Astrocyte of the spinal cord (primary cell): Measurements from ENCODE around the gene WDR4.
"Not testable (repeated sequence)": the region's sequence is repeated elsewhere in the genome, so short reads cannot be mapped to it uniquely, and the experiment has no call there.

Source experiments
- DNase-seq: peaks from one replicate; pipeline ENCODE4 v3.0.0; 2011; ENCODE audit warnings: low read depth, low spot score
- H3K4me3 ChIP-seq: 2 replicates; pipeline ENCODE4 v1.5.1; 2011; ENCODE audit warnings: low read depth, mild to moderate bottlenecking, low read length, moderate library complexity
- CTCF ChIP-seq: IDR thresholded peaks from 2 replicates; pipeline ENCODE4 v1.5.1; 2012; ENCODE audit warnings: low read depth, mild to moderate bottlenecking, low read length, inconsistent platforms
- in situ Hi-C: cut with HindIII; loops from 2 replicates; pipeline ENCODE4 v1.10.0; 2017; ENCODE audit warnings: low sequenced_read_pairs

Gene WDR4

GRCh38 chr21:42847726-42848125 is 31.6 kb downstream of the WDR4 start:
- no peak for DNase-seq
- TF ChIP-seq CTCF = no peak
- no peak overlapping the region for H3K4me3 ChIP-seq
- in situ Hi-C loops = no loop called here

- no peak for TF ChIP-seq CTCF
- in situ Hi-C loops = no loop called here
- no peak for DNase-seq
- no peak overlapping the region for H3K4me3 ChIP-seq
These were observed 32.2 kb downstream of the WDR4 start for GRCh38 chr21:42847051-42847707.

GRCh38 chr21:42846221-42846620 is 33.1 kb downstream of the WDR4 start:
- no peak for TF ChIP-seq CTCF
- DNase-seq = no peak
- in situ Hi-C loops = no loop called here
- no peak overlapping the region for H3K4me3 ChIP-seq

- H3K4me3 ChIP-seq = no peak overlapping the region
- TF ChIP-seq CTCF = no peak
- peak; percentile 46 for DNase-seq
- in situ Hi-C loops = no loop called here
These were observed 33.9 kb downstream of the WDR4 start for GRCh38 chr21:42845296-42845965.

GRCh38 chr21:42844411-42845113 is 34.8 kb downstream of the WDR4 start:
- no peak for TF ChIP-seq CTCF
- peak; percentile 2 for DNase-seq
- no peak overlapping the region for H3K4me3 ChIP-seq
- in situ Hi-C loops = no loop called here

GRCh38 chr21:42843056-42843455 is 36.3 kb downstream of the WDR4 start:
- no peak overlapping the region for H3K4me3 ChIP-seq
- no peak for TF ChIP-seq CTCF
- DNase-seq = no peak
- in situ Hi-C loops = no loop called here

GRCh38 chr21:42841916-42842655 is 37.3 kb downstream of the WDR4 start:
- in situ Hi-C loops, H3K4me3 ChIP-seq, DNase-seq: not testable (repeated sequence)
